TTC549 (cell line): ENCODE data around the gene BCDIN3D.
"Not testable (repeated sequence)": the region's sequence is repeated elsewhere in the genome, so short reads cannot be mapped to it uniquely, and the experiment has no call there.

ENCODE experiments used
- FAIRE-seq: peaks from 2 replicates; lab custom pipeline; 2012; peaks lifted over from hg19 to GRCh38; lab: Jason Lieb, UNC

BCDIN3D gene

GRCh38 chr12:49876070-49876469, 33.2 kb upstream of the BCDIN3D start:
- FAIRE-seq: no peak

DNA sequence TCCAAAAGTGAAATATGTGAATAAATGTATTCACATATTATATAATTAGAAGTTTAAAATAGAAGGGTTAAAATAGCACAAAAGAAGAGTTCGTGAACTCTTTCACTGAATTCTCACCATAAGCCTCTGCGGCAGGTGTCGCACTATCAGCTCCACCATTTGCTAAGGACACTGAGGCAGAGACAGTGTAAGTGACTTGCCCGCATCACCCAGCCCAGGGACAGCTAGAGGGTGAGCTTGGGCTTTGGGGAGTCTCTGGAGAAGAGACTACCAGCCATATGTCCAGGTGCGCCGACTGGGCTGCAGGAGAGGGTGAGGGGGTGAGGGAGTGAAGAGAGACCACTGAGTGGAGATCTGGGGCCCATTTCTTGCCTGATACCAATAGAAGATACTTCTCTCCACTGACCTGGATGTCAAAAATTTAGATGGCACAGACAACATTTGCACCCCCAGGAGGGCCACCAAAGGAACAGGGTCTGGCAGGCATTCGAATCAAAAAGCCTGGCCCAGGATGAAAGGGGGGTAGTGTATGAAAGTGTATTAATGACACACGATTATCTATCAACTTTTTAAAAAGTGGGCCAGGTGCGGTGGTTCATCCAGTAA, 32.3 kb upstream of the BCDIN3D start:
- FAIRE-seq: no peak

DNA sequence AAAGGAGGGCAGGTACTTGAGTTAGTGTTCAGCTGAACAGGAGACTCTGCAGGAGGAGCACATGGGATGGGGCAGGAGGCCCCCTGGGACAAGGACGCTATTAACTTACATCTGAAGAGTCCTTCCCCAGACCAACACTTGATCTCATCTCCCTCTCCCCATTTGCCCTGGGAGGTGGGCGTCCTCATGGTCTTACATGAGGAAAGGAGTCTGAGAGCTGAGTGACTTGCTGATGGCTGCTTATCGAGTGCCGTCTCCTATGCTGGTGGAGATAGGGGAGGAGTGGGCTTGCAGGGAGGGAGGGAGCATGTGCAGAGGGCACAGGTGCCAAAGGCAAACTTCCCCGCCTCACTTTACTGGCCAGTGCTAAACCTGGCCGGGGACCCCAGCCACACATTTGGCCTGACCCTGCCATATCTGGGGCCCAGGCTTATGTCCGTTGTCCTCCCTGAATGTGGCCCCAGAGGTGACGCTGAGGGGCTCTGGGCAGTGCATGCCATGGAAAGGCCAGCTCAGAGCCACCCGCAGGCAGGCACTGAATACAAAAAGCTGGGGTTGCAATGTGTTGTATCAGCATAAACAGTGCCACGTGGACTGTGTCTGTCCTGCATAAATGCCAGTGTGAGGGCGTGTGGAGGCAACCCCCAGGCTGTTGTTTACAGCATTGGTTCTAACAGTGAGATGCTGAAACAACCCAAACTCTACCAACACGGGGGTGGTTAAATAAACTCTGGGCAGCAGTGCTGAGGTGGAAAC, 31.4 kb upstream of the BCDIN3D start:
- FAIRE-seq: no peak

DNA sequence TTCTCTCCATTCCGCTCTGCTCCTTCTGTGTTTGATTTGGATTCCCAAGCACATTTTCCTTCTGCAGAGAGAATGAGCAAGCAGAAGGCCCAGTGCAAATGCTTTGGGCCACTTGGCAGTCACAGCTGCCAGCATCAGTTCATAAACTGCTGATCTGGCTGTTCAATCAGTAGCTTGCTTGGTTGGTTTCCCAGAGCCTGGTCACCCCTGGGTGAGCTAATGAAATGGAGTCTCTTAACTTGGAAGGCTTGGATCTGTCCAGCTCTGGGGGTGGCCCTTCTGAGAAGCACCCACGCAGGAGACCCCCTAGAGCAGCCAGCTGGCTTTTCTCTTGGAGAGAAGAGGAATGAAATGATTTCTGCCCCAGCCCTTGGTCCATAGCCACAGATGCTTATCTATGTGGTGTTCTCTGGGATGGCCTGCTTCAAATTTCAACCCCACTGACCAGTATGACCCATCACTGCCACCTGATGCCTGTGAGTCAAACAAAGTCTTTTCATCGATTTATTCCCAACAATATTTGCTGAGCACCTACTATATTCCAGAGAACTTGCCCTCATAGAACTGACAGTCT, 30.5 kb upstream of the BCDIN3D start:
- FAIRE-seq: no peak

GRCh38 chr12:49872781-49873181, 29.9 kb upstream of the BCDIN3D start:
- no peak for FAIRE-seq

DNA sequence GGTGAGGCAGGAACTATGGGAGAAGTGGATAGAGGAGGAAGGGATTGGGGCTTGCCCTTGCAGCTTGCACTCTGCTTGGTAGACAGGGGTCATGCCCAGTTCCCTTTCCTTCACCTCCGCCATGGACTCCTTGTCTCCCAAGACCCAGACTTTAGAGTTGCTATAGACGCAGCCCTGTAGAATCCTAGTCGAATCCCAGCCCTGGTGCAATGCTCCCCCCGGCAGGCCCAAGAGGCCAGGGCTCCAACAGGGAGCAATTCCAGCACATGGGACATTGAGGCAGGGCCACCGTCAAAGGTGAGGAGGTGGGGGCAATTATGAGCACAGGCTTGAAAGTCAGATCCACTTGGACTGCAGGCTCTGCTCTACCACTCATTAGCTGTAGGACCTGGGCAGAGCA, 29.5 kb upstream of the BCDIN3D start:
- FAIRE-seq: no peak

DNA sequence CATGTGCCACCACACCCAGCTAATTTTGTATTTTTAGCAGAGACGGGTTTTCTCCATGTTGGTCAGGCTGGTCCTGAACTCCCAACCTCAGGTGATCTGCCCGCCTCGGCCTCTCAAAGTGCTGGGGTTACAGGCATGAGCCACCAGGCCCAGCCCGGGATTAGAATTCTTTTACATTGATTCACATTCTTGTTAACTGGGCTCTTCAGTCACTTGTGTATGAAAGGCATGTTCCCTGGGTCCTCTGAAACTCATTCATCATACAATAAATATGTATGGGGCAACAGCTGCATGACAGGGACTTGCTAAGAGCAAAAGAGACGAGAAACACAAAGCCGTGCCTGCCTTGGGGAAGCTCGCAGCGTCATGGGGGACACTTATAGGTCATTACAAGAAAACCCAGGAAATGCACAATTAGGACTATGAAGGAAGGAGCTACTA, 28.9 kb upstream of the BCDIN3D start:
- FAIRE-seq: not testable (repeated sequence)

DNA sequence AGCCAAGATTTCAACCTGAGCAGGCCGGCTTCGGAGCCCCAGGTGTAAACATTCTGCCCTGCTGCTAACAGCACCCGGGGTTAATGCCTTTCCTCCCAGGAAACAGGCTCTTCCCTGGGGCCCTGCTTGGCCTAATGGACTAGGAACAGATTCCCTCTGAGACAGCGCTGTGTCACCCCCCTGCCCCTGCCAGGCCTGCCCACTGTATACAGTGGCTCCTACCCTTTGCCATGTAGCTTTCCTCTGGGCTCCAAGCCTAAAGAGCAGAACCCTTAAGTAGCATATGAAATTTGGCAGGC, 28.3 kb upstream of the BCDIN3D start:
- FAIRE-seq: no peak

DNA sequence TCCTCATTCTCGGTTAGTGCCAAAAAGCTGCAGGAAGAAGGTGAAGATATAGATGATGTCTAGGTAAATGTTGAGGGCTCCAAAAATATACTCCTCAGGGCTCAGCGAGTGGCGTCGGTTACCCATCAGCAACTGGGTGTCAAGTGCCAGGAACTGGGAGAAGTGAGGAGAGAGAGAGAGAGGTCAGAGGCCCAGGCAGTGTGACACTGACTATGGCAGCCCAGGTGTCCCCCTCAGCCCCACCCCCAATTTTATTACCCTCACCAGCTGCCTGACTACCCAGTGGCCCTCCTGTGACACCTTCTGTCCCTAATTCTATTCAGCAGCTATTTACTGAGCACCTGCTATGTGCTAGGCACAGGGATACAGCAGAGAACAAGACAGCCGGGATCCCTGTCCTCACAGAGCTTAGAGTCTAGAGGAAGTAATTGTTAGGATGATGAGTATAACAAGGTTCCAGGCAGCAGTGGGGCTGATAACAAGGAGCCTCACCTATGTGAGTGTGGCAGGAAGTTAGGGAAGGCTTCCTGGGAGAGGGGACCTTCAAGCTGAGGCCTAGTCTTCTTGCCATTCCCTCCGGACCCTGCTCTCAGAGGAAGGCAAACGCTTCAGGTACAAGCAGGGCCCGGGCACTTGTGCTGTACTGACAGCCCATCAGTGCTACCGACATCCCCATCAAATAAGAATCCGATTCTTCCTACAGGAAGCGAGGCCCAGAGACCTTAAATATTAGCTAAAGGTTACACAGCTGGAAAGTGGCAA, 27.8 kb upstream of the BCDIN3D start:
- FAIRE-seq: no peak

GRCh38 chr12:49869816-49870500, 27.1 kb upstream of the BCDIN3D start:
- no peak for FAIRE-seq

DNA sequence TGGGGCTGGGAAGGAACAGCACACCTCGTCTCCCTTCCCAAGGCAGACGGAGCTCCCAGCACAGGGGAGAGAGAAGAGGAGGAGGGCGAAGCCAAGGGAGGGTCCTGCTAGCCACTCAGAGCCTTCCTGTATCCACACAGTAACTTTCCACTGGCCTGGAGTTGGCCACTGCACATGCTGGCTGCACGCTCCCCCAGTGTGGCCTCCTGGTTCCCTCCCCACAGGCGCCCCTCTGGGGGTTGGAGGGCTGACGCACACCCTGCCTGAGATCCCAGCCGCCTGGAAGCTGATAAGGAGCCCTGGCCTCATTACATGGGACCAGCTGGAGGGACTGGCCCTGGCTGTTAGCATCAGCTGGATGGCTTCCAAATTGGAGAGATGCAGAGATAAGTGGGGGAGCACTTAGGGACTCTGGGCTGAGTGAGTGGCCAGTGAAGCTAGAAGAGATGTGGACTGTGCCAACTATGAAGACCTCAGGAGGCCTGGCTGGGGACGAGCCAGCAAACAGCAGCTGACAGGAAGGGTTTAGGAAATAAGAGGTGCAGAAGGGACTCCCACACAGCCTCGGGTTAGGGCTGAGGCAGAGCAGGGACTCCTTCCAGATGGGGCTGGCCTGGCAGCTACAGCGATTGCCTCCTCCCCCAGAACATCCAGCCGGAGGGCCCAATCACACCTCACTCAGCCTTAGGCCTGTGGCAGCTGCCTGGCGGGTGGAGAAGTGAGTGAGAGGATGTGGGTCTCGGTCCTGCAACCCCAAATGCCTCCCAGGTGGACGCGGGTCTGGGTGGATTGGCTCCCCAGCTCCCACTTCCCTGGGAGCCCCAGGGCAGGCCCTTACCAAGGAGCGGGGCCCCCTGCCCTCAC, 26.3 kb upstream of the BCDIN3D start:
- FAIRE-seq: no peak

GRCh38 chr12:49868449-49868848, 25.5 kb upstream of the BCDIN3D start:
- FAIRE-seq: no peak

DNA sequence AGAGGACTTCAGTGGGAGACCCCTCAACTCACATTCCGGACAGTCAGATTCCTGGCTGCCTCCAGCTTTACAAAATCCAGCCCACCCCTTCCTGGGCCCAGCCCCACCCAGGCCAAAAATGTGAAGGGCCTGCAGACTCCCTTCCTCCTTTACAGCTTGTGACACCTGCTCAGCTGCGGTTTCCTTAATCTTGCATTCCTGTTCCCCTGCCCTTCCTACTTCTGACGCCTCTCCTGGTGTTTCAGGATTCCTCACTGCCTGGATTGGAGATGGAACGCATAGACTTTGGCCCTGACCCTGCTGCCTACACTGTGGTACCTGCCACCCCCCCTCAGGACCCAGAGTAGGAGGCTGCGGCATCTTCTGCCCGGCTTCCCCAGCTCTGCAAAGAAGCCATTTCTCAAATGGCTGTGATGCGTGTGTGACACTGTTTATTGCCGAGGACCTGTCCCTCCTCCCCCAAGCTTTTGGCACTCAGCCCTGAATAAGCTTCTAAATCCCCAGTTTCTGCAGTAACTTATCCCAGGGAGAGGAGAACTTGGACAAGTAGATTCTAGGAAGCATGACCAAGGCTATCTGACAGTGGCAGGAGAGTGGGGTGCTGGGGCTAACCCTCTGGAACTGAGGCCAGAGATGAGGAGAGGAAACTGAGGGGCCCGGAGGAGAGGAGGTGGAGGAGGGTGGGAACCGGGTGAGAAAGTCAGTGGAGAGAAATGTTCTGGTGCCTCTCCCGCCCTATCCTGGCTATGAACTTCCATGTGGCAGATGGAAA, 24.9 kb upstream of the BCDIN3D start:
- no peak for FAIRE-seq

DNA sequence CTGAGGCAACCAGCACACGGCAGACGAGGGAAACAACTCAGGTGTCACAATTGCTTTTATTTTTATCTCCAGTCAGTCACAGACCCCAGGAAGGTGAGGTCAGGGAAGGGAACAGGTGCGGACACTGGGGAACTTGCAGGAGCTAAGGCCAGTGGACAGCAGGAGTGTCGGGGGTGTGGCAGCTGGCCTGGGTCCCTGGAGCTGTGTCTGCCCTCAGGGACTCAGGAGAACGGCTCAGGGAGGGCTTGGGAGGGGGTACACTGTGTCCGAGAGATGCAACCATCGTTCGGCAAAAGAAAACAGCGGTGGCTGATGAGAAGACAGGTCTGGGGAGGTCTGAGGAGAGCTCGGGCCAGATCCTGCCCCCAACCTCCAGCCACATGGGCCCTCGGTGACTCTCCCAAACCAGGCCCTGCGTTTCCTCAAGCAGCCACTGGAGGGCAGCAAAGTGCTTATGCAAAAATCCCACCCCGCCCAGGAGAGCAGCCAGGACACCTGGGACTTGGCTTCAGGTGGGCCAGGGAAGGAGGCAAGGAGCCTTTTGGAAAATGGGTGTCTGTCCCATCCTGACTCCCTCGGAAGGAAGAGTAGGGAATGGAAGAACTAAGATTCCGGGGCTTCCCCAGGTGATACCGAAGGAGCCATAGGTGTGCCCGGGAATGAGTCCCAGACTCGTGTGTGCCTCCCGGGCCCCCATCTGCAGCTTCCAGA, 24.1 kb upstream of the BCDIN3D start:
- FAIRE-seq: no peak

GRCh38 chr12:49865782-49866135, 22.9 kb upstream of the BCDIN3D start:
- FAIRE-seq: no peak

DNA sequence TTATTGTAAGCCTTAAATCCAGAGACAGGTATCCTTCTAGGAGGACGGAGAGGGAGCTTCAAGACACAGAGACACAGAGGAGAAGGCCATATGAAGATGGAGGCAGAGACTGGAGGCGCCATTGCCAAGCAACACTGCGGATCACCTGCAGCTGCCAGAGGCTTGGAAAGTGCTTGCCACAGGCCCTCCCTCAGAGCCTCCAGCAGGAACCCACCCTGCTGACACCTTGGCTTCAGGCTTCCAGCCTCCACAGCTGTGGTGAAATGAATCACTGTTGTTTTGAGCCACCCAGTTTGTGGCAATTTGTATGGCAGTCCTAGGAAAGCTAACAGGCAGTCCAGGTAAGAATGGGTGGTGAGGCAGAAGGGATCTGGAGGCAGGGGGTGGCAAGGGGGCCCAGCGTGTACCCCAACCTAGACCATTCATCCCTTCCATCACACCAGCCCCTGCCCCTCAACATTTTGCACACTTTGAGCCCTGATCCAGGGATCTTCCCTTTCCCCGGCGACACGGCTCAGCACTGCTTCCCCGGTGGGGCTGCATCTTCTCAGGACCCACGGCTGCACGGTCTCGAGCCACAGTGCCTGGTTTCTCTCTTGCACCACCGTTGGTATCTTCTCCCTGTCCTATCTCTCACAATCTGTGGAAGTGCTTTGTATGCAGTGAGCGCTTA, 22.3 kb upstream of the BCDIN3D start:
- FAIRE-seq: no peak

GRCh38 chr12:49864798-49865090, 21.8 kb upstream of the BCDIN3D start:
- no peak for FAIRE-seq

DNA sequence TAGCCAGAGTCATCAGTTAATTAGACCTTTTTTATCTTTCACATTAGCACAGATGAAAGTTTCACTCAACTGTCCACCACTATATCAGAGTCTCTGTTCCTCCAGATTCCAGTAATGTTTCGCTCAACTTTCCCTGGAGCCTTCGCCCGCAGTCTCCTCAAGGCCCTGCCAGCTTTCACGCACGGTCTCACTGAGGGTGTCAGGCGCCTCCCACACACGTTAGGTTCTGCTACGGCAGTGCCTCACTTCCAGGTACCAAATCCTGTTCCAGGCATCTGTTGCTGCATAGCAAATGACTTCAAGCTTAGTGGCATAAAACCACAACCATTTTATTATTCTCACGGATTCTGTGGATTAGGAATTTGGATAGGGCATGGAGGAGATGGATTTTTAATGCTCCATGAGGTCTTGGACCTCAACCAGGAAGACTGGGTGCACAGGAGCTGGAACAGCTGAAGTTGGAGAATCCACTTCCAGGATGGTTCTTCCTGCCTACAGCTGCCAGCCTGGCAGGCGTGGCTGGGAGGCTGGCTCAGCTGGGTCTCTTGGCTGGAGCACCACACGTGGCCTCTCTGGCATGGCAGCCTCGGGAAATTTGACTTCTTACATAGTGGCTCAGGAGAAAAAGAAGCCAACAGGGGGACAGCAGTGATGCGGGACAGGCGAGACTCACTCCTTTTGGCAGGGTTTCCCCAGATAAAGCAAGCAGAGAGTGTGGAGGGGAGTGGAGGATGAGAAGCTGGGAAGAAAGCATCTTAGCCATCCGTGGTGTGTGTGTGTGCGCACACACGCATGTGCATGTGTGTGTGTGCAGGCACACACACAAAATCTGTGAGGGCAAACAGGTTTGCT, 21.3 kb upstream of the BCDIN3D start:
- no peak for FAIRE-seq

DNA sequence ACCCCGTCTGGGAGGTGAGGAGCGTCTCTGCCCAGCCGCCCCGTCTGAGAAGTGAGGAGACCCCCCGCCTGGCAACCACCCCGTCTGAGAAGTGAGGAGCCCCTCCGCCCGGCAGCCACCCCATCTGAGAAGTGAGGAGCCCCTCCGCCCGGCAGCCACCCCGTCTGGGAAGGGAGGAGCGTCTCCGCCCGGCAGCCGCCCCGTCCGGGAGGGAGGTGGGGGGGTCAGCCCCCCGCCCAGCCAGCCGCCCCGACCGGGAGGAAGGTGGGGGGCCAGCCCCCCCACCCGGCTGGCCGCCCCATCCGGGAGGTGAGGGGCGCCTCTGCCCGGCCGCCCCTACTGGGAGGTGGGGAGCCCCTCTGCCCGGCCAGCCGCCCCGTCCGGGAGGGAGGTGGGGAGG, 18.0 kb upstream of the BCDIN3D start:
- not testable (repeated sequence) for FAIRE-seq
